A673 (cell line): ENCODE measurements around the gene CXCR2.

ENCODE experiments used
- EZH2 ChIP-seq: fragments of 200-600 bp; sonication (generic); IDR thresholded peaks from 2 replicates; pipeline ENCODE4 v1.6.1; 2017; ENCODE audit warnings: borderline replicate concordance, low read depth, mild to moderate bottlenecking, mixed read lengths, antibody characterized with exemption, low read length; ENCODE audit not compliant: poor library complexity, severe bottlenecking
- TF ChIP-seq, protein P1 (sequence below): fragments of 300-800, 200-600 bp; sonication (generic); conservative IDR thresholded peaks from 2 replicates; pipeline ENCODE4 v1.5.1; 2017; ENCODE audit warnings: low read depth, mild to moderate bottlenecking, antibody characterized with exemption, low read length, moderate library complexity, mixed read lengths

- TF ChIP-seq, protein P1, sequence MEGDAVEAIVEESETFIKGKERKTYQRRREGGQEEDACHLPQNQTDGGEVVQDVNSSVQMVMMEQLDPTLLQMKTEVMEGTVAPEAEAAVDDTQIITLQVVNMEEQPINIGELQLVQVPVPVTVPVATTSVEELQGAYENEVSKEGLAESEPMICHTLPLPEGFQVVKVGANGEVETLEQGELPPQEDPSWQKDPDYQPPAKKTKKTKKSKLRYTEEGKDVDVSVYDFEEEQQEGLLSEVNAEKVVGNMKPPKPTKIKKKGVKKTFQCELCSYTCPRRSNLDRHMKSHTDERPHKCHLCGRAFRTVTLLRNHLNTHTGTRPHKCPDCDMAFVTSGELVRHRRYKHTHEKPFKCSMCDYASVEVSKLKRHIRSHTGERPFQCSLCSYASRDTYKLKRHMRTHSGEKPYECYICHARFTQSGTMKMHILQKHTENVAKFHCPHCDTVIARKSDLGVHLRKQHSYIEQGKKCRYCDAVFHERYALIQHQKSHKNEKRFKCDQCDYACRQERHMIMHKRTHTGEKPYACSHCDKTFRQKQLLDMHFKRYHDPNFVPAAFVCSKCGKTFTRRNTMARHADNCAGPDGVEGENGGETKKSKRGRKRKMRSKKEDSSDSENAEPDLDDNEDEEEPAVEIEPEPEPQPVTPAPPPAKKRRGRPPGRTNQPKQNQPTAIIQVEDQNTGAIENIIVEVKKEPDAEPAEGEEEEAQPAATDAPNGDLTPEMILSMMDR: no peak
- no peak for TF ChIP-seq EZH2
These were observed 44.1 kb downstream of the CXCR2 start for GRCh38 chr2:218169757-218170546.
